A673 (cell line): ENCODE data around the gene LY86.

Experiments used
- CTCF ChIP-seq: fragments of 300-800, 200-600 bp; sonication (generic); conservative IDR thresholded peaks from 2 replicates; pipeline ENCODE4 v1.5.1; 2017; ENCODE audit warnings: low read depth, mild to moderate bottlenecking, antibody characterized with exemption, low read length, moderate library complexity, mixed read lengths
- EZH2 ChIP-seq: fragments of 200-600 bp; sonication (generic); IDR thresholded peaks from 2 replicates; pipeline ENCODE4 v1.6.1; 2017; ENCODE audit warnings: borderline replicate concordance, low read depth, mild to moderate bottlenecking, mixed read lengths, antibody characterized with exemption, low read length; ENCODE audit not compliant: poor library complexity, severe bottlenecking

- TF ChIP-seq CTCF (no peak), EZH2 (no peak)
These were observed 5.4 kb downstream of the LY86 start for GRCh38 chr6:6593867-6594468.
